GM13977 (cell line): Measurements from ENCODE around the gene NDUFAF7.

ENCODE experiments used
- DNase-seq: peaks from one replicate; pipeline ENCODE4 v3.0.0; 2012; ENCODE audit warnings: low spot score
- CTCF ChIP-seq: IDR thresholded peaks from 2 replicates; pipeline ENCODE4 v1.5.1; 2012; ENCODE audit warnings: mild to moderate bottlenecking, control low read depth; ENCODE audit not compliant: insufficient read depth; ENCODE audit errors: extremely low read depth, missing control alignments
- in situ Hi-C: fragments of 300-500 bp; cut with MboI; formaldehyde crosslinking; loops from one replicate; pipeline ENCODE4 v1.12.0; 2022; ENCODE audit warnings: low sequenced_read_pairs, low pct_unique_long_range_greater_than_20kb, mixed read lengths, inconsistent platforms; ENCODE audit not compliant: unreplicated experiment

Gene NDUFAF7

GRCh38 chr2:37274359-37274965, 43.0 kb downstream of the NDUFAF7 start:
- DNase-seq, result no peak
- no peak for TF ChIP-seq CTCF
- in situ Hi-C loops, result no loop called here

DNA sequence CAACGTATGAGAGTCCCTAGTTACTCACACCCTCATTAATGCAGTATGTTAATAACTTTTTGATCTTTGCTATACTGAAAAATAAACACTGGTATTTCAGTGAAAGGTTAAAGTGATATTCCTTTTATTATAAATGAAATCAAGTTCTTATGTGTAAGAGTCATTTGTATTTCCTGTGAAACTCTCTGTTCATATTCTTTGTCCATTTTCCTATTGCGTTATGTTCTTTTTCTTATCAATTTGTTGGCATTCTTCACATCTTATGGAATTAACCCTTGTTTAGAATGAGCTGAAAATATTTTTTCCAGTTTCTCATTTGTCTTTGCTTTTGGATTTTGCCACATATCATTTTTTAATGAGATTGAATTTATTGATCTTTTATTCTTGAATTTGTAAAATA, 44.8 kb downstream of the NDUFAF7 start:
- no peak for DNase-seq
- no peak for TF ChIP-seq CTCF
- in situ Hi-C loops, result no loop called here

GRCh38 chr2:37281916-37282315, 50.5 kb downstream of the NDUFAF7 start:
- in situ Hi-C loops, result no loop called here
- DNase-seq, result no peak
- TF ChIP-seq CTCF, result no peak

DNA sequence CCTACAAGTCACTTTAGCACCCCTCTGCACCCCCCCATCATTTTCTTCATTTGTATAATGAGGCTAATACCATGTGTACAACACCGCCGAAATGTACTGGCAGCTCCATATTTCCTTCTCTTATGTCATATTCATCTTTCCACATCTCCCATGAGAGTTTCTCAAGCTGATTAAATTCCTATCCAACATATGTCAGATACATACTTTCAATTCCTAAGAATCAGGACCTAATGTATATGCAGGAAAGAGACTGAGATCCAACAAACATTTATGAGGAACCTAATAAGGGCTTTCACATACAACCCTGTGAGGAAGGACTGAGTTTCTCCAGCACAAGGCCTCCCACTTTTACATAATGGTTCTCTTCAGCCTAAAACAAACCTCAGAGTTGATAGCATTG, 51.3 kb downstream of the NDUFAF7 start:
- DNase-seq, result no peak
- in situ Hi-C loops, result no loop called here
- no peak for TF ChIP-seq CTCF

- no peak for DNase-seq
These were observed 51.7 kb downstream of the NDUFAF7 start for GRCh38 chr2:37283207-37283606.

DNA sequence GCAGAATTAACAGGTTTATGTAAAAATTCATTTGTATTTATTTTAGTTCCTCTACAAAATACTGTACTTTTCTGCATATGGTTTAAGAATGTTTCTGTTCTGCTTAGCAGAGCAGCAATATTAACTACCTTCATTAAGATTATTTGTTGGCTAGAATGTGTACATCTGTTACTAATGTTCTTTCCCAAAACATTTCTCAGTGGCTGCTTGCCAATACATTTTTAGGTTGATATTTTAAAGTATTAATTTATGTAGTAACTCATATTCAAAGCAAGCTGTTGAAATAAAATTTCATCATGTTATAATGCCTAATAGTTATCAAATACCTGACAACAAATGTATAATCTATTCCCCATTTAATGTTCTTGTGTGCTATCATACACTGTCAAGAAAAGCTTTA, 52.9 kb downstream of the NDUFAF7 start:
- no peak for TF ChIP-seq CTCF
- in situ Hi-C loops, result no loop called here
- DNase-seq, result no peak

More at GRCh38 chr2:37283207-37283606, 51.7 kb downstream of the NDUFAF7 start:
- in situ Hi-C loops, result no loop called here
- TF ChIP-seq CTCF, result no peak
